HepG2 (cell line): ENCODE measurements around the gene ICE2. TPM values are rescaled to one million over a fixed set of nuclear protein-coding genes. Genes with fewer than 3 reads are reported as not detected.

Source experiments
- ATAD3A ChIP-seq: sonication (generic); formaldehyde crosslinking; IDR thresholded peaks from 2 replicates; pipeline ENCODE4 v1.4.0; 2020; ENCODE audit warnings: missing genetic modification reagents
- CCAR2 ChIP-seq: fragments of 200-400 bp; formaldehyde crosslinking; optimal IDR thresholded peaks from 2 replicates; pipeline ENCODE3; 2018; ENCODE audit warnings: low read depth, mild to moderate bottlenecking, low read length, moderate library complexity
- GATAD1 ChIP-seq: IDR thresholded peaks from 2 replicates; pipeline ENCODE4 v1.6.1; 2016; ENCODE audit warnings: missing genetic modification reagents, missing compliant biosample characterization
- GTF2F1 ChIP-seq: fragments of 150-350 bp; IDR thresholded peaks from 2 replicates; pipeline ENCODE4 v1.6.1; 2014; ENCODE audit warnings: low read length
- KLF15 ChIP-seq: sonication (generic); formaldehyde crosslinking; IDR thresholded peaks from 2 replicates; pipeline ENCODE4 v1.8.1; 2023; ENCODE audit warnings: borderline replicate concordance, mild to moderate bottlenecking, inconsistent platforms, missing genetic modification reagents, mixed read lengths
- MTF2 ChIP-seq: sonication (generic); formaldehyde crosslinking; IDR thresholded peaks from 2 replicates; pipeline ENCODE4 v1.5.0; 2020; ENCODE audit warnings: missing genetic modification reagents, borderline replicate concordance
- RBFOX2 ChIP-seq: fragments of 200-400 bp; formaldehyde crosslinking; IDR thresholded peaks from 2 replicates; pipeline ENCODE4 v1.6.1; 2017; ENCODE audit warnings: low read depth, mild to moderate bottlenecking, low read length
- REPIN1 ChIP-seq: sonication (generic); formaldehyde crosslinking; IDR thresholded peaks from 2 replicates; pipeline ENCODE4 v1.8.0; 2022; ENCODE audit warnings: missing genetic modification reagents, low read depth, mild to moderate bottlenecking, borderline replicate concordance
- RNF2 ChIP-seq: fragments of 450-650 bp; conservative IDR thresholded peaks from 2 replicates; pipeline ENCODE4 v1.6.1; 2016; ENCODE audit warnings: low read depth
- SATB2 ChIP-seq: sonication (generic); formaldehyde crosslinking; IDR thresholded peaks from 2 replicates; pipeline ENCODE4 v1.5.0; 2020; ENCODE audit warnings: missing genetic modification reagents
- SMARCE1 ChIP-seq: fragments of 450-650 bp; IDR thresholded peaks from 2 replicates; pipeline ENCODE4 v1.6.1; 2017; ENCODE audit warnings: borderline replicate concordance
- SP1 ChIP-seq, 2 experiments: fragments of 450-650 bp in 1 of 2; sonication (generic) in 1 of 2; formaldehyde crosslinking in 1 of 2; IDR thresholded peaks; 2 replicates each; pipeline versions ENCODE4 v1.4.0 to v1.6.1; 2016 to 2020; ENCODE audit warnings: missing genetic modification reagents in 1 of 2
- SP5 ChIP-seq: IDR thresholded peaks from 2 replicates; pipeline ENCODE4 v1.6.1; 2016; ENCODE audit warnings: low read depth, borderline replicate concordance
- ZNF3 ChIP-seq: IDR thresholded peaks from 2 replicates; pipeline ENCODE4 v1.7.0; 2017; ENCODE audit warnings: inconsistent platforms
- polyA plus RNA-seq, 8 experiments: library from polyadenylated mRNA; depleted of rRNA in 3 of 8; stranded (reverse) in 7 of 8; unstranded in 1 of 8; fragments of >200 nt; fragmentation: Illumina TruSeq in 4 of 8; extraction: Trizol in 4 of 8; gene quantifications; 2 replicates each; pipeline versions ENCODE4 v1.2.1 to v1.2.3, GENCODE V29; 2011 to 2016; ENCODE audit warnings: low read depth in 4 of 8, missing spikeins in 1 of 8, mixed read lengths in 1 of 8; ENCODE audit not compliant: insufficient read depth in 1 of 8
- total RNA-seq, 5 experiments: library from RNA; depleted of rRNA; stranded (reverse); fragments of >200 nt; fragmentation: Illumina TruSeq; extraction: Trizol; gene quantifications; 2 replicates each; pipeline ENCODE4 v1.2.3, GENCODE V29; 2016; ENCODE audit warnings: low read depth in 1 of 5
- TF ChIP-seq, protein P1 (sequence below): sonication (generic); formaldehyde crosslinking; IDR thresholded peaks from 2 replicates; pipeline ENCODE4 v1.4.0; 2020; ENCODE audit warnings: missing genetic modification reagents
- TF ChIP-seq, protein P2 (sequence below): sonication (generic); formaldehyde crosslinking; IDR thresholded peaks from 2 replicates; pipeline ENCODE4 v1.8.0; 2022; ENCODE audit warnings: mild to moderate bottlenecking, missing genetic modification reagents, moderate library complexity
- TF ChIP-seq, protein P3 (sequence below): sonication (generic); formaldehyde crosslinking; IDR thresholded peaks from 2 replicates; pipeline ENCODE4 v1.4.0; 2020; ENCODE audit warnings: missing genetic modification reagents, borderline replicate concordance
- TF ChIP-seq, protein P4 (sequence below): IDR thresholded peaks from 2 replicates; pipeline ENCODE4 v1.6.1; 2016; ENCODE audit warnings: low read depth, missing genetic modification reagents, missing compliant biosample characterization
- TF ChIP-seq, protein P5 (sequence below): IDR thresholded peaks from 2 replicates; pipeline ENCODE4 v1.6.1; 2016; ENCODE audit warnings: mild to moderate bottlenecking

ICE2 gene
- total and polyA plus RNA-seq, 2 of the 13 experiments (the other 11 are each of a cell fraction or from before 2014, with no cell fraction given) = 24.8 to 26.4 TPM

DNA sequence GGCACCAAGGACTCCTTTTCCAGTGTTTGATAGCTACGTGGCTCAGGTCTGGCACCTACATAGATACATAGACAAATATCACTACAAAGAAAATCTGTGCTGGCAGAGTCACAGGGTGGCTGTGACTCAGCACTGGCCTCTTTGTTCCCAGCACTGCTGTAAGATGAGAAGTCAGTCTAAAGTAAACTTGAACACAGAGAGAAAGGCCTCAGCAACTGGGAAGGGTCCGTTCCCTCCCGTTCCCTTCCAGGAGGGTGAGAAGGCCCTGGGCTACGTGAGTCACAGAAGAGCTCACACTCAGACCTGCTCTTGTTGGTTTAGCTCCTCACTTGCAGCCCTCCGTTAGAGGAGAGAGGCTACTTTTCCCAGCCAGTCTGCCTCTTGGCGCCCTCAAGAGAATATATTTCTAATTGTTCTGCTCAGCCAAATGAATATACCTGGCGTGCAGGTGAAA is 104.3 kb downstream of the ICE2 start (continued):
- TF ChIP-seq GATAD1 (CRISPR knock-in tag) = 0 out of 2 replicates have a peak, but pooled peaks have one; percentile 22
- TF ChIP-seq CCAR2 = no peak
- TF ChIP-seq RNF2 = no peak
- no peak for TF ChIP-seq RBFOX2
- TF ChIP-seq, protein P1, sequence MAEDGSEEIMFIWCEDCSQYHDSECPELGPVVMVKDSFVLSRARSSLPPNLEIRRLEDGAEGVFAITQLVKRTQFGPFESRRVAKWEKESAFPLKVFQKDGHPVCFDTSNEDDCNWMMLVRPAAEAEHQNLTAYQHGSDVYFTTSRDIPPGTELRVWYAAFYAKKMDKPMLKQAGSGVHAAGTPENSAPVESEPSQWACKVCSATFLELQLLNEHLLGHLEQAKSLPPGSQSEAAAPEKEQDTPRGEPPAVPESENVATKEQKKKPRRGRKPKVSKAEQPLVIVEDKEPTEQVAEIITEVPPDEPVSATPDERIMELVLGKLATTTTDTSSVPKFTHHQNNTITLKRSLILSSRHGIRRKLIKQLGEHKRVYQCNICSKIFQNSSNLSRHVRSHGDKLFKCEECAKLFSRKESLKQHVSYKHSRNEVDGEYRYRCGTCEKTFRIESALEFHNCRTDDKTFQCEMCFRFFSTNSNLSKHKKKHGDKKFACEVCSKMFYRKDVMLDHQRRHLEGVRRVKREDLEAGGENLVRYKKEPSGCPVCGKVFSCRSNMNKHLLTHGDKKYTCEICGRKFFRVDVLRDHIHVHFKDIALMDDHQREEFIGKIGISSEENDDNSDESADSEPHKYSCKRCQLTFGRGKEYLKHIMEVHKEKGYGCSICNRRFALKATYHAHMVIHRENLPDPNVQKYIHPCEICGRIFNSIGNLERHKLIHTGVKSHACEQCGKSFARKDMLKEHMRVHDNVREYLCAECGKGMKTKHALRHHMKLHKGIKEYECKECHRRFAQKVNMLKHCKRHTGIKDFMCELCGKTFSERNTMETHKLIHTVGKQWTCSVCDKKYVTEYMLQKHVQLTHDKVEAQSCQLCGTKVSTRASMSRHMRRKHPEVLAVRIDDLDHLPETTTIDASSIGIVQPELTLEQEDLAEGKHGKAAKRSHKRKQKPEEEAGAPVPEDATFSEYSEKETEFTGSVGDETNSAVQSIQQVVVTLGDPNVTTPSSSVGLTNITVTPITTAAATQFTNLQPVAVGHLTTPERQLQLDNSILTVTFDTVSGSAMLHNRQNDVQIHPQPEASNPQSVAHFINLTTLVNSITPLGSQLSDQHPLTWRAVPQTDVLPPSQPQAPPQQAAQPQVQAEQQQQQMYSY (CRISPR knock-in tag) = peak; percentile 74
- no peak for TF ChIP-seq KLF15 (CRISPR knock-in tag)
- TF ChIP-seq SMARCE1 = no peak
- TF ChIP-seq, protein P2, sequence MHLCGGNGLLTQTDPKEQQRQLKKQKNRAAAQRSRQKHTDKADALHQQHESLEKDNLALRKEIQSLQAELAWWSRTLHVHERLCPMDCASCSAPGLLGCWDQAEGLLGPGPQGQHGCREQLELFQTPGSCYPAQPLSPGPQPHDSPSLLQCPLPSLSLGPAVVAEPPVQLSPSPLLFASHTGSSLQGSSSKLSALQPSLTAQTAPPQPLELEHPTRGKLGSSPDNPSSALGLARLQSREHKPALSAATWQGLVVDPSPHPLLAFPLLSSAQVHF (CRISPR knock-in tag) = no peak
- TF ChIP-seq, protein P3, sequence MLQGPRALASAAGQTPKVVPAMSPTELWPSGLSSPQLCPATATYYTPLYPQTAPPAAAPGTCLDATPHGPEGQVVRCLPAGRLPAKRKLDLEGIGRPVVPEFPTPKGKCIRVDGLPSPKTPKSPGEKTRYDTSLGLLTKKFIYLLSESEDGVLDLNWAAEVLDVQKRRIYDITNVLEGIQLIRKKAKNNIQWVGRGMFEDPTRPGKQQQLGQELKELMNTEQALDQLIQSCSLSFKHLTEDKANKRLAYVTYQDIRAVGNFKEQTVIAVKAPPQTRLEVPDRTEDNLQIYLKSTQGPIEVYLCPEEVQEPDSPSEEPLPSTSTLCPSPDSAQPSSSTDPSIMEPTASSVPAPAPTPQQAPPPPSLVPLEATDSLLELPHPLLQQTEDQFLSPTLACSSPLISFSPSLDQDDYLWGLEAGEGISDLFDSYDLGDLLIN (CRISPR knock-in tag) = no peak
- no peak for TF ChIP-seq SATB2 (CRISPR knock-in tag)
- TF ChIP-seq SP1 (IDR thresholded peaks at IDR 0.05) = no peak
- no peak for TF ChIP-seq SP1 (CRISPR knock-in tag; IDR thresholded peaks at IDR 0.05)
- no peak for TF ChIP-seq MTF2 (CRISPR knock-in tag)
- no peak for TF ChIP-seq ATAD3A
- no peak; the same call in 1 of the 2 replicates for TF ChIP-seq REPIN1 (CRISPR knock-in tag)
- no peak for TF ChIP-seq GTF2F1
- TF ChIP-seq, protein P4, sequence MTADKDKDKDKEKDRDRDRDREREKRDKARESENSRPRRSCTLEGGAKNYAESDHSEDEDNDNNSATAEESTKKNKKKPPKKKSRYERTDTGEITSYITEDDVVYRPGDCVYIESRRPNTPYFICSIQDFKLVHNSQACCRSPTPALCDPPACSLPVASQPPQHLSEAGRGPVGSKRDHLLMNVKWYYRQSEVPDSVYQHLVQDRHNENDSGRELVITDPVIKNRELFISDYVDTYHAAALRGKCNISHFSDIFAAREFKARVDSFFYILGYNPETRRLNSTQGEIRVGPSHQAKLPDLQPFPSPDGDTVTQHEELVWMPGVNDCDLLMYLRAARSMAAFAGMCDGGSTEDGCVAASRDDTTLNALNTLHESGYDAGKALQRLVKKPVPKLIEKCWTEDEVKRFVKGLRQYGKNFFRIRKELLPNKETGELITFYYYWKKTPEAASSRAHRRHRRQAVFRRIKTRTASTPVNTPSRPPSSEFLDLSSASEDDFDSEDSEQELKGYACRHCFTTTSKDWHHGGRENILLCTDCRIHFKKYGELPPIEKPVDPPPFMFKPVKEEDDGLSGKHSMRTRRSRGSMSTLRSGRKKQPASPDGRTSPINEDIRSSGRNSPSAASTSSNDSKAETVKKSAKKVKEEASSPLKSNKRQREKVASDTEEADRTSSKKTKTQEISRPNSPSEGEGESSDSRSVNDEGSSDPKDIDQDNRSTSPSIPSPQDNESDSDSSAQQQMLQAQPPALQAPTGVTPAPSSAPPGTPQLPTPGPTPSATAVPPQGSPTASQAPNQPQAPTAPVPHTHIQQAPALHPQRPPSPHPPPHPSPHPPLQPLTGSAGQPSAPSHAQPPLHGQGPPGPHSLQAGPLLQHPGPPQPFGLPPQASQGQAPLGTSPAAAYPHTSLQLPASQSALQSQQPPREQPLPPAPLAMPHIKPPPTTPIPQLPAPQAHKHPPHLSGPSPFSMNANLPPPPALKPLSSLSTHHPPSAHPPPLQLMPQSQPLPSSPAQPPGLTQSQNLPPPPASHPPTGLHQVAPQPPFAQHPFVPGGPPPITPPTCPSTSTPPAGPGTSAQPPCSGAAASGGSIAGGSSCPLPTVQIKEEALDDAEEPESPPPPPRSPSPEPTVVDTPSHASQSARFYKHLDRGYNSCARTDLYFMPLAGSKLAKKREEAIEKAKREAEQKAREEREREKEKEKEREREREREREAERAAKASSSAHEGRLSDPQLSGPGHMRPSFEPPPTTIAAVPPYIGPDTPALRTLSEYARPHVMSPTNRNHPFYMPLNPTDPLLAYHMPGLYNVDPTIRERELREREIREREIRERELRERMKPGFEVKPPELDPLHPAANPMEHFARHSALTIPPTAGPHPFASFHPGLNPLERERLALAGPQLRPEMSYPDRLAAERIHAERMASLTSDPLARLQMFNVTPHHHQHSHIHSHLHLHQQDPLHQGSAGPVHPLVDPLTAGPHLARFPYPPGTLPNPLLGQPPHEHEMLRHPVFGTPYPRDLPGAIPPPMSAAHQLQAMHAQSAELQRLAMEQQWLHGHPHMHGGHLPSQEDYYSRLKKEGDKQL (CRISPR knock-in tag) = peak; percentile 83; the same call in 1 of the 2 replicates
- TF ChIP-seq SP5 (CRISPR knock-in tag) = no peak
- TF ChIP-seq, protein P5, sequence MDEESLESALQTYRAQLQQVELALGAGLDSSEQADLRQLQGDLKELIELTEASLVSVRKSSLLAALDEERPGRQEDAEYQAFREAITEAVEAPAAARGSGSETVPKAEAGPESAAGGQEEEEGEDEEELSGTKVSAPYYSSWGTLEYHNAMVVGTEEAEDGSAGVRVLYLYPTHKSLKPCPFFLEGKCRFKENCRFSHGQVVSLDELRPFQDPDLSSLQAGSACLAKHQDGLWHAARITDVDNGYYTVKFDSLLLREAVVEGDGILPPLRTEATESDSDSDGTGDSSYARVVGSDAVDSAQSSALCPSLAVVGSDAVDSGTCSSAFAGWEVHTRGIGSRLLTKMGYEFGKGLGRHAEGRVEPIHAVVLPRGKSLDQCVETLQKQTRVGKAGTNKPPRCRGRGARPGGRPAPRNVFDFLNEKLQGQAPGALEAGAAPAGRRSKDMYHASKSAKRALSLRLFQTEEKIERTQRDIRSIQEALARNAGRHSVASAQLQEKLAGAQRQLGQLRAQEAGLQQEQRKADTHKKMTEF (CRISPR knock-in tag) = peak; percentile 88
- TF ChIP-seq ZNF3 (CRISPR knock-in tag) = no peak
